Diencephalon (tissue), 1 donor: ENCODE measurements around the gene ZNF780A. TPM values are rescaled to one million over a fixed set of nuclear protein-coding genes. Genes with fewer than 3 reads are reported as not detected.

Source experiments
- total RNA-seq: library from RNA; depleted of rRNA; stranded (reverse); fragments of >200 nt; gene quantifications from one replicate; pipeline ENCODE4 v1.2.3, GENCODE V29; 2014

Gene ZNF780A
- total RNA-seq, result 34.6 TPM

GRCh38 chr19:40090241-40091204 lies at the start of gene ZNF780A:
ZNF780A (minus strand) TSS chr19:40090943; CDS start chr19:40084753, 6,190 bp downstream.

GRCh38 chr19:40055832-40056504 lies 34.8 kb downstream of the ZNF780A start, which contains the start of gene ZNF780B:
ZNF780B (minus strand) TSS chr19:40056231; CDS start chr19:40050332, 5,899 bp downstream.

Other genes starting within 250 kb of the ZNF780A start
- gene FBL, start 244.6 kb downstream of the ZNF780A start, total RNA-seq, result 120 TPM
- 3.0 TPM for gene FCGBP, start 156.3 kb downstream of the ZNF780A start, total RNA-seq
- 91.1 TPM for gene PSMC4, start 119.8 kb downstream of the ZNF780A start, total RNA-seq
- 16.1 TPM for gene ZNF546, start 93.9 kb downstream of the ZNF780A start, total RNA-seq
- gene ZNF780B, start 34.7 kb downstream of the ZNF780A start, total RNA-seq, result 40.6 TPM
- gene MAP3K10, start 100.5 kb upstream of the ZNF780A start, total RNA-seq, result 38.3 TPM
- 45.7 TPM for gene TTC9B, start 127.4 kb upstream of the ZNF780A start, total RNA-seq
- 0.46 TPM for gene CCNP, start 135.7 kb upstream of the ZNF780A start, total RNA-seq
- gene AKT2, start 194.4 kb upstream of the ZNF780A start, total RNA-seq, result 68.3 TPM